Endodermal cell (in vitro differentiated cells): Measurements from ENCODE around the gene HIRIP3. TPM values are rescaled to one million over a fixed set of nuclear protein-coding genes. Genes with fewer than 3 reads are reported as not detected.
"Not testable (repeated sequence)": the region's sequence is repeated elsewhere in the genome, so short reads cannot be mapped to it uniquely, and the experiment has no call there.

Experiments
- DNase-seq: peaks from one replicate; pipeline ENCODE4 v3.0.0-alpha.2; 2017
- H3K27ac ChIP-seq: 2 replicates; pipeline ENCODE4 v1.5.1; 2013; ENCODE audit warnings: mild to moderate bottlenecking, low read depth, low read length, moderate library complexity
- H3K27me3 ChIP-seq: 2 replicates; pipeline ENCODE4 v1.6.1; 2013; ENCODE audit warnings: mild to moderate bottlenecking, low read length, moderate library complexity; ENCODE audit not compliant: insufficient read depth, control insufficient read depth, poor library complexity, severe bottlenecking
- H3K36me3 ChIP-seq: 2 replicates; pipeline ENCODE4 v1.7.0; 2013; ENCODE audit warnings: mild to moderate bottlenecking, low read length, moderate library complexity; ENCODE audit not compliant: control insufficient read depth, insufficient read depth
- H3K4me1 ChIP-seq: one replicate; pipeline ENCODE4 v1.7.0; 2013; ENCODE audit warnings: low read length; ENCODE audit not compliant: control insufficient read depth, insufficient read depth
- H3K4me3 ChIP-seq: 2 replicates; pipeline ENCODE4 v1.5.1; 2013; ENCODE audit warnings: mild to moderate bottlenecking, low read length, moderate library complexity
- H3K9ac ChIP-seq: 2 replicates; pipeline ENCODE4 v1.6.1; 2013; ENCODE audit warnings: mild to moderate bottlenecking, low read length, moderate library complexity; ENCODE audit not compliant: poor library complexity, severe bottlenecking; ENCODE audit errors: extremely low read depth
- H3K9me3 ChIP-seq: 2 replicates; pipeline ENCODE4 v1.6.1; 2013; ENCODE audit warnings: mild to moderate bottlenecking, low read length, moderate library complexity; ENCODE audit not compliant: control insufficient read depth
- H3K27ac Mint-ChIP-seq: 2 replicates; pipeline ENCODE4 v1.8.0; 2020; ENCODE audit warnings: mixed read lengths
- H3K27me3 Mint-ChIP-seq: 2 replicates; pipeline ENCODE4 v1.8.0; 2021; ENCODE audit warnings: mild to moderate bottlenecking, mixed read lengths; ENCODE audit not compliant: insufficient read depth
- H3K36me3 Mint-ChIP-seq: 2 replicates; pipeline ENCODE4 v1.8.0; 2020; ENCODE audit warnings: low read depth, mixed read lengths
- H3K4me1 Mint-ChIP-seq: 2 replicates; pipeline ENCODE4 v1.8.0; 2020; ENCODE audit warnings: mixed read lengths
- H3K4me3 Mint-ChIP-seq: 2 replicates; pipeline ENCODE4 v1.8.0; 2020; ENCODE audit warnings: mild to moderate bottlenecking, moderate library complexity, mixed read lengths
- H3K9me3 Mint-ChIP-seq: 2 replicates; pipeline ENCODE4 v1.8.0; 2020; ENCODE audit warnings: mild to moderate bottlenecking, mixed read lengths
- CTCF ChIP-seq: fragments of 200-600 bp; sonication (generic); conservative IDR thresholded peaks from 2 replicates; pipeline ENCODE4 v1.5.0; 2021; ENCODE audit warnings: antibody characterized with exemption, mild to moderate bottlenecking
- WGBS, 2 experiments: methylation state at CpG; one replicate each; pipeline versions ENCODE4 v1.1.5 to v1.1.7; 2013; ENCODE audit warnings: missing lambda C conversion rate in 2 of 2, mixed read lengths in 1 of 2; ENCODE audit not compliant: insufficient coverage in 1 of 2, insufficient read length in 1 of 2; 5-methylcytosine and 5-hydroxymethylcytosine counted together
- long read RNA-seq, 4 experiments: library from polyadenylated mRNA in 2 of 4; library from RNA in 1 of 4; library from capped mRNA in 1 of 4; stranded (forward) in 3 of 4; unstranded in 1 of 4; transcript quantifications; one replicate each; pipeline ENCODE4 v2.0.0, GENCODE V29; 2020 to 2021; ENCODE audit warnings: inconsistent platforms in 1 of 4
- polyA plus RNA-seq, 2 experiments: library from polyadenylated mRNA; stranded (reverse); fragments of 50-300 nt; gene quantifications; one replicate each; pipeline ENCODE4 v1.2.3, GENCODE V29; 2013
- total RNA-seq, 2 donors: library from RNA; stranded (reverse); fragmentation: NEBNext Ultra II Directional in 1 of 2; extraction: Animal tissue kit (Norgen Biotek cat#: 25700) in 1 of 2; gene quantifications; 2 replicates in 1 of 2; 3 replicates in 1 of 2; pipeline ENCODE4 v1.2.1, GENCODE V29; 2021

HIRIP3 gene
- total RNA-seq = 10 to 100 TPM in 1 of 2 donors, 1 to 10 TPM in 1; 9.4 to 13.9 TPM
- polyA plus RNA-seq (2013, experiment 1 of 2) = 23.1 TPM
- polyA plus RNA-seq (2013, experiment 2 of 2) = 23.0 TPM
- long read RNA-seq, experiment 1, partial matches to known transcripts = 6 of 9 reads
- long read RNA-seq, experiment 1, other reads (novel, unspliced or antisense) = 1 of 9 reads
- long read RNA-seq, experiment 2, transcript HIRIP3-201 (7 exons, 3,388 nt) = major isoform, 14 of 24 reads
- long read RNA-seq, experiment 2, transcript HIRIP3-204 (6 exons, 988 nt) = minor isoform, 6 of 24 reads
- long read RNA-seq, experiment 2, partial matches to known transcripts = 2 of 24 reads
- long read RNA-seq, experiment 2, other reads (novel, unspliced or antisense) = 2 of 24 reads
- long read RNA-seq, experiment 3, transcript HIRIP3-201 (7 exons, 3,388 nt) = major isoform, 30 of 52 reads
- long read RNA-seq, experiment 3, transcript HIRIP3-204 (6 exons, 988 nt) = minor isoform, 9 of 52 reads
- long read RNA-seq, experiment 3, partial matches to known transcripts = 8 of 52 reads
- long read RNA-seq, experiment 3, other reads (novel, unspliced or antisense) = 5 of 52 reads
- long read RNA-seq, experiment 4, partial matches to known transcripts = 3 of 7 reads
- long read RNA-seq, experiment 4, other reads (novel, unspliced or antisense) = 1 of 7 reads

- peak within 1 kb of the TSS; percentile 93 for H3K9ac ChIP-seq
- peak within 1 kb of the TSS; percentile 98 for H3K4me3 ChIP-seq
- no peaks in the 10 kb centered on the region for H3K27me3 Mint-ChIP-seq
- H3K27me3 ChIP-seq = no peaks in the 10 kb centered on the region
- TF ChIP-seq CTCF = no peak
- H3K27ac ChIP-seq = peak within 1 kb of the TSS; percentile 78
- H3K4me1 Mint-ChIP-seq = peaks cover 7% of the 10 kb centered on the region
- 0 to 1% methylated on average over 27 to 53 of the region's 53 CpGs for WGBS, 2 experiments
- H3K27ac Mint-ChIP-seq = peak within 1 kb of the TSS; percentile 98
- DNase-seq = peak; percentile 93
- peaks cover 29% of the 10 kb centered on the region for H3K36me3 ChIP-seq
- no peaks in the 10 kb centered on the region for H3K4me1 ChIP-seq
- no peaks in the 10 kb centered on the region for H3K9me3 Mint-ChIP-seq
- no peaks in the 10 kb centered on the region for H3K9me3 ChIP-seq
- peak within 1 kb of the TSS; percentile 97 for H3K4me3 Mint-ChIP-seq
- H3K36me3 Mint-ChIP-seq = peaks cover 35% of the 10 kb centered on the region
Observed at GRCh38 chr16:29995324-29995910, at the start of gene HIRIP3. HIRIP3 (minus strand) TSS chr16:29995617; CDS start chr16:29995605, 12 bp downstream.

- Mint-ChIP-seq H3K4me1 (no peaks in the 10 kb centered on the region), H3K4me3 (no peak overlapping the region), H3K27ac (no peak overlapping the region), H3K36me3 (no peaks in the 10 kb centered on the region), H3K9me3 (no peaks in the 10 kb centered on the region), H3K27me3 (peaks cover 18% of the 10 kb centered on the region)
- Histone ChIP-seq H3K27ac (no peak overlapping the region), H3K9ac (no peak overlapping the region), H3K4me3 (no peak overlapping the region), H3K9me3 (no peaks in the 10 kb centered on the region), H3K4me1 (no peaks in the 10 kb centered on the region), H3K36me3 (no peaks in the 10 kb centered on the region), H3K27me3 (peaks cover 8% of the 10 kb centered on the region)
- peak; percentile 72 for TF ChIP-seq CTCF
- 43 to 60% methylated on average over 1 of the region's 5 CpGs for WGBS, 2 experiments
- DNase-seq = no peak
Observed at GRCh38 chr16:30041841-30042240, 46.4 kb upstream of the HIRIP3 start.

GRCh38 chr16:30040690-30041089 is 45.3 kb upstream of the HIRIP3 start:
- not testable (repeated sequence) for H3K4me3 Mint-ChIP-seq, H3K9ac ChIP-seq, H3K27ac Mint-ChIP-seq, H3K4me3 ChIP-seq, H3K4me1 ChIP-seq, H3K4me1 Mint-ChIP-seq, H3K9me3 Mint-ChIP-seq, DNase-seq, H3K27ac ChIP-seq, H3K36me3 ChIP-seq, H3K9me3 ChIP-seq, H3K36me3 Mint-ChIP-seq
- H3K27me3 Mint-ChIP-seq = peaks cover 26% of the 10 kb centered on the region
- H3K27me3 ChIP-seq = peaks cover 18% of the 10 kb centered on the region
- 92 to 97% methylated on average over 3 to 5 of the region's 5 CpGs for WGBS, 2 experiments
